ENCODE measurements around the gene MYCBPAP.

The MYCBPAP gene

DNA sequence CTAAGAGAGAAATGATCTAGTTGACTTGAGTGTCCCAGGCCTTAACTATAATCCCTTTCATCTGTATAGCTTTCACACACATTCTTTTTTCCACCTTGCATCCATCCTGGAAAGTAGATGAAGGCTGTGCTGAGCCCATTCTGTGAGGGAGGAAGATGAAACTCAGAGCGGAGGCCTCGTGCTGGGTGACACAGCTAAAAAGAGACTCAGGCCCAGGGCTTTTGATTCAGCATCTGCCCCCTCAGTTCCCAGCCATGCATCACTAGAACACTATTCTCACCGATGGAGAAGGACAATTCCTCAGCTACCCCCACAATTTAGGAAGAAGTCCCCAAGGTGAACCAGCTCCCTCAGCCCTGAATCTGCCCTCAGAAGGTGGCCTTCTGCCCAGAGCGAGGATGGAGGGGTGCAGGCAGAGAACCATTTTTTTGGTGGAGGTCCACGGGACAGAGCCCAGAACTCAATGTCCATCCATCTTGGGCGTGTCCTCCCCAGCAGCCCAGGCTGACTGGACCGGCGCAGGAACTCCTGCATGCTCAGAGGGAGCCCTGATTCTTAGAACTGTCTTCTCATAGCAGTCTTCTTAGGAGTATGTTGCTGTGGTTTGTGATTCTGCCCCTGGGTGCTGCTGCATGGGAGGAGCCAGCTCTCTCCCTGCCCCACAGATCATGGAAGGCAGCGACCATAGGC lies 5.8 kb upstream of the MYCBPAP start:
- no peak overlapping the region for H3K4me3 ChIP-seq (ENCODE audit: low read depth, low read length)
- TF ChIP-seq, protein P1, sequence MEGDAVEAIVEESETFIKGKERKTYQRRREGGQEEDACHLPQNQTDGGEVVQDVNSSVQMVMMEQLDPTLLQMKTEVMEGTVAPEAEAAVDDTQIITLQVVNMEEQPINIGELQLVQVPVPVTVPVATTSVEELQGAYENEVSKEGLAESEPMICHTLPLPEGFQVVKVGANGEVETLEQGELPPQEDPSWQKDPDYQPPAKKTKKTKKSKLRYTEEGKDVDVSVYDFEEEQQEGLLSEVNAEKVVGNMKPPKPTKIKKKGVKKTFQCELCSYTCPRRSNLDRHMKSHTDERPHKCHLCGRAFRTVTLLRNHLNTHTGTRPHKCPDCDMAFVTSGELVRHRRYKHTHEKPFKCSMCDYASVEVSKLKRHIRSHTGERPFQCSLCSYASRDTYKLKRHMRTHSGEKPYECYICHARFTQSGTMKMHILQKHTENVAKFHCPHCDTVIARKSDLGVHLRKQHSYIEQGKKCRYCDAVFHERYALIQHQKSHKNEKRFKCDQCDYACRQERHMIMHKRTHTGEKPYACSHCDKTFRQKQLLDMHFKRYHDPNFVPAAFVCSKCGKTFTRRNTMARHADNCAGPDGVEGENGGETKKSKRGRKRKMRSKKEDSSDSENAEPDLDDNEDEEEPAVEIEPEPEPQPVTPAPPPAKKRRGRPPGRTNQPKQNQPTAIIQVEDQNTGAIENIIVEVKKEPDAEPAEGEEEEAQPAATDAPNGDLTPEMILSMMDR (IDR thresholded peaks at IDR 0.05; ENCODE audit: borderline replicate concordance, insufficient read depth, low read depth, low read length): no peak

DNA sequence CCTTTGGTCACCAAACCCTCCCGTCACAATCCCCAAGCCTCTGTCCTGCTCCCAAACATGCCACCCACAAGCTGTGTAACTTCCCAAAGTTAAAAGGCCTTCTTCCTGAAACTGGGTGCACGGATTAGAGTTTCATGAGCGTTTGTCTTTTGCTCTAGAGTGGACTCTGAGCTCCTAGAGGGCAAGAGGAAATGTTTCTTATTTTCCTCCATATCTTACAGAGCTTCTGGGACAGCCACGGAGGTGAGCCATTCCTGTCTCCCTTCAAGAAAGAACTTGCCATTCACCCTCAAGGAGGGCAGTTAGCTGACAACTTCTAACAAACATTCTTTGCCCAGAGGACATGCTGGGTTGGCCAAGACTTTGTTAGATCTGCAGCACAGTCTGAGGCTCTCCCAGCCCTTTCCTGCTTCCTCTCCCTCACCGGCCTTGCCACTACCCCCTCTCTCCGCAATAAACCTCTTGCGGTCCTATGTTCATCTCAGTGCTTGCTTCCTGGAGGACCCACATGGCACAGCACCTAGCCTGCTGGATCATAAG lies 2.6 kb upstream of the MYCBPAP start:
- TF ChIP-seq, protein P1 (IDR thresholded peaks at IDR 0.05; ENCODE audit: borderline replicate concordance, insufficient read depth, low read depth, low read length): no peak
- H3K4me3 ChIP-seq (ENCODE audit: low read depth, low read length): no peak overlapping the region

DNA sequence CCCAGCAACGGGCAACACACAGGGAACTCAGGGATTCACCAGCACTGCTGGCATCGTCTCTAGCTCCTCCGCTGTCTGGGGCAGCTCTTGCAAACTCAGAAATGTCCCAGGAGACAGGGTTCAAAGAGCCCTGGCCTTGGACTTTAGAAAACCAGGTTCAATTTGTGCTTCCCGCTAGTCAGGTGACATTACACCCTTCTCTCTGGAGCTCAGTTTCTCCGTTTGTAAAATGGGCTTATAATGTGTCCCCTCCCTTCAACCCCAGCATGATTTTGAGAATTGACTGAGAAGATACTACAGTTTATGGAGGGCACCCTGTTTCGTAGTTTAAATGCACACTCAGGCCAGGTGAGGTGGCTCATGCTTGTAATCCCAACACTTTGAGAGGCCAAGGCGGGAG lies 1.9 kb upstream of the MYCBPAP start:
- TF ChIP-seq, protein P1 (IDR thresholded peaks at IDR 0.05; ENCODE audit: borderline replicate concordance, insufficient read depth, low read depth, low read length): no peak
- H3K4me3 ChIP-seq (ENCODE audit: low read depth, low read length): no peak overlapping the region

DNA sequence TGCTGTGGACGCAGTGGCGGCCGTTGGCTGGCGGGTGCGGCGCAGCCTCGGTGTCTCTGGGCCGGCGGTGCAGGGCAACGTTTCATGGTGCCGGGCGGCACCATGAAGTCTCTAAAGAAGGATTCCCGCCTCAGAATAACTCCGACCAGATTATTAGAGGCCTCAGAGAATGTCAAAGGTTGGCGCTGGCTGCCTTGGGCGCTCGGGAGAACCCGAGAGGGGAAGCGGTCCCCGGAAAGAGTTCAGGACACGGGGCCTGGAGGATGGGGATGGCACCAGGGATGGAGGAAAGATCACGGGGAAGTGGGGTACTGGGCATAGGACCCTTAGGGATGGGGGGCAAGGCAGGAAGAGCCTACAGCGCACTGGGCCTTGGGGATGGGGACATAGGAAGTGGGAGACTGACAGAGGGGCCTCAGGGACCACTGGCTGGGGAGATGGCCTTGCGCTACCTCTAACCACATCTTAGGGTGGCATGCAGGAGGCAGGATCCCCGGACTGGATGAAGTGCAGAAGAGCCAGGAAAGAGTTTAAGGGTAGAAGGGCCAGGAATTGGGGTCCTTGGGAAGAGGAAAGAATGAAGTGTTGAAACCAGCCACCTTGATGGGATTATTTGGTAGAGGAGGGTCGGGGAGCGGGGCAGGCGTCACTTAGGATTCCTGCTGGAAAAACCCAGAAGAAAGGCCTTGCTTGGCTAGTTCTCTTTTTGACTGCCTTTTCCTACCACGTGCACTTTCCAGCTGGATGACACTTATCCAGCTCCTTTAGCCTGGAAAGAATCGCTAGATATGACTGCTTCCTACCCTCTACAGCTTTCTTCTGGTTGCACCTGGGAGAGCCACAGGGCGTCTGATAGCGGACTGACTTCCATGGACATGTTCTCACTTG lies 578 bp downstream of the MYCBPAP start:
- peak overlapping the region; percentile 49 for H3K4me3 ChIP-seq (ENCODE audit: low read depth, low read length)
- TF ChIP-seq, protein P1 (IDR thresholded peaks at IDR 0.05; ENCODE audit: borderline replicate concordance, insufficient read depth, low read depth, low read length): no peak

DNA sequence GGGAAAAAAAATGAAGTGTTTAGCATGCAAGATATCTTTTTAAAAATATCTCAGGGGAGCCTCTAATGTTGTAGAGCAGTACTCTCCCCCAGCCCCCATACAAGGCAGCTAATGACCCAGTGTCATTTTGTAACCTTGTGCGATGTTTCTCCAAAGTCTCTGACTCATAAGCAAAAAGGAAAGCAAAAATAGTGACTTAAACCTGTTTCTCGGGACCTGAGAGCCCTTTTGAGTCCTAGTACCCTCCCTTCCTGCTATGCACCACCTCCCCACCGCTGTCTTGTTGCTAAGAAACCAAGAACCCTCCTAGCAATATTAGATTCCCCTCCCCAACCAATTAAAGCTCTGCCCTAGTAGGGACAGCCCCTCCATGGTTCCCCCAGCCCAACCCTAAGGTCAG lies 2.8 kb downstream of the MYCBPAP start:
- no peak overlapping the region for H3K4me3 ChIP-seq (ENCODE audit: low read depth, low read length)
- TF ChIP-seq, protein P1 (IDR thresholded peaks at IDR 0.05; ENCODE audit: borderline replicate concordance, insufficient read depth, low read depth, low read length): no peak

DNA sequence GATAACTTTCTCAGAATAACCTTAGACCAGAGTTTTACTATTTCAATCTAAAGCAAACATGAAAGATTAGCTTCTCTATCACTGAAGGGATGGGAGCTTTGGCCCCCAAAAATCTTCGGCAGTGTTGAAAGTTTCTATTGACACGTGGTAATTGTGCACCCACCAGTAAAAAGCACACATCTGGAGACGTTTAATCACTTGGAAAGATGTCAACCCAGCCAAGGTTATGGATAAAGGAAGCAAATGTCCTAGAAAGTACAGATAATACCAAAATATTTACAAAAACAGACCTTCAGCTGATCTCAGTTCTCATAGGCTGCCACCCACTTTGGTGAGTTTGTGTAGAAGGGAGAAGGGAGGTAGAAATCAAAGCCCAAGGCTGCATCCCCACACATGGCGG lies 5.3 kb downstream of the MYCBPAP start:
- H3K4me3 ChIP-seq (ENCODE audit: low read depth, low read length): no peak overlapping the region
- TF ChIP-seq, protein P1 (IDR thresholded peaks at IDR 0.05; ENCODE audit: borderline replicate concordance, insufficient read depth, low read depth, low read length): no peak

All from GM12875 (cell line).